OCI-LY1 (cell line): ENCODE results near the gene DCDC1.

Experiments
- H2AFZ ChIP-seq: fragments of 200-600 bp; sonication (generic), shearing (Covaris generic); 2 replicates; pipeline ENCODE4 v1.6.0; 2014; ENCODE audit warnings: antibody characterized with exemption, mild to moderate bottlenecking, low read length
- H3F3A ChIP-seq: fragments of 200-600 bp; sonication (generic), shearing (Covaris generic); 2 replicates; pipeline ENCODE4 v1.6.0; 2014; ENCODE audit warnings: mild to moderate bottlenecking, antibody characterized with exemption, low read length, moderate library complexity; ENCODE audit not compliant: insufficient read depth
- H3K27ac ChIP-seq: fragments of 200-600 bp; sonication (generic); 2 replicates; pipeline ENCODE4 v1.5.1; 2014; ENCODE audit warnings: low read length, mixed run types, mild to moderate bottlenecking, low read depth; ENCODE audit not compliant: poor library complexity, severe bottlenecking
- H3K27me3 ChIP-seq: fragments of 200-600 bp; sonication (generic); 2 replicates; pipeline ENCODE4 v1.6.0; 2014; ENCODE audit warnings: antibody characterized with exemption, mild to moderate bottlenecking, low read length, moderate library complexity; ENCODE audit not compliant: insufficient read depth
- H3K36me3 ChIP-seq: fragments of 200-600 bp; sonication (generic); 2 replicates; pipeline ENCODE4 v1.6.1; 2014; ENCODE audit warnings: mild to moderate bottlenecking, antibody characterized with exemption, low read length, moderate library complexity, mixed read lengths; ENCODE audit not compliant: insufficient read depth
- H3K4me1 ChIP-seq: fragments of 200-600 bp; sonication (generic); 2 replicates; pipeline ENCODE4 v1.5.1; 2014; ENCODE audit warnings: mild to moderate bottlenecking, low read length, moderate library complexity; ENCODE audit not compliant: insufficient read depth, severe bottlenecking
- H3K4me2 ChIP-seq: fragments of 200-600 bp; sonication (generic), shearing (Covaris generic); 2 replicates; pipeline ENCODE4 v1.6.1; 2014; ENCODE audit warnings: low read length
- H3K4me3 ChIP-seq: fragments of 200-600 bp; sonication (generic); 2 replicates; pipeline ENCODE4 v1.5.1; 2014; ENCODE audit warnings: low read length, low read depth, mild to moderate bottlenecking, mixed read lengths; ENCODE audit not compliant: poor library complexity, severe bottlenecking
- H3K79me2 ChIP-seq: fragments of 200-600 bp; shearing (Covaris generic); 2 replicates; pipeline ENCODE4 v1.6.1; 2016; ENCODE audit warnings: mixed run types, low read length, mixed read lengths; ENCODE audit not compliant: insufficient read depth
- H3K9ac ChIP-seq: fragments of 200-600 bp; sonication (generic), shearing (Covaris generic); 2 replicates; pipeline ENCODE4 v1.6.1; 2014; ENCODE audit warnings: mild to moderate bottlenecking, low read length, mixed read lengths
- H3K9me2 ChIP-seq: fragments of 200-600 bp; sonication (generic), shearing (Covaris generic); 2 replicates; pipeline ENCODE4 v1.6.1; 2014; ENCODE audit warnings: low read depth, mild to moderate bottlenecking, low read length, mixed read lengths
- H3K9me3 ChIP-seq: fragments of 200-600 bp; shearing (Covaris generic); 2 replicates; pipeline ENCODE4 v1.6.1; 2014; ENCODE audit warnings: low read length, mixed read lengths
- H4K20me1 ChIP-seq: fragments of 200-600 bp; sonication (generic), shearing (Covaris generic); 2 replicates; pipeline ENCODE4 v1.6.0; 2016; ENCODE audit warnings: mild to moderate bottlenecking, low read length; ENCODE audit not compliant: insufficient read depth
- EZH2 ChIP-seq: fragments of 200-600 bp; sonication (generic), shearing (Covaris generic); IDR thresholded peaks from 2 replicates; pipeline ENCODE4 v1.8.0; 2017; ENCODE audit warnings: borderline replicate concordance, mixed run types, mild to moderate bottlenecking, antibody characterized with exemption, low read length, moderate library complexity, mixed read lengths
- TF ChIP-seq, protein P1 (sequence below): fragments of 200-600 bp; sonication (generic), shearing (Covaris generic); IDR thresholded peaks from 2 replicates; pipeline ENCODE4 v1.5.1; 2017; ENCODE audit warnings: mild to moderate bottlenecking, antibody characterized with exemption, low read length, moderate library complexity, mixed read lengths

The DCDC1 gene

DNA sequence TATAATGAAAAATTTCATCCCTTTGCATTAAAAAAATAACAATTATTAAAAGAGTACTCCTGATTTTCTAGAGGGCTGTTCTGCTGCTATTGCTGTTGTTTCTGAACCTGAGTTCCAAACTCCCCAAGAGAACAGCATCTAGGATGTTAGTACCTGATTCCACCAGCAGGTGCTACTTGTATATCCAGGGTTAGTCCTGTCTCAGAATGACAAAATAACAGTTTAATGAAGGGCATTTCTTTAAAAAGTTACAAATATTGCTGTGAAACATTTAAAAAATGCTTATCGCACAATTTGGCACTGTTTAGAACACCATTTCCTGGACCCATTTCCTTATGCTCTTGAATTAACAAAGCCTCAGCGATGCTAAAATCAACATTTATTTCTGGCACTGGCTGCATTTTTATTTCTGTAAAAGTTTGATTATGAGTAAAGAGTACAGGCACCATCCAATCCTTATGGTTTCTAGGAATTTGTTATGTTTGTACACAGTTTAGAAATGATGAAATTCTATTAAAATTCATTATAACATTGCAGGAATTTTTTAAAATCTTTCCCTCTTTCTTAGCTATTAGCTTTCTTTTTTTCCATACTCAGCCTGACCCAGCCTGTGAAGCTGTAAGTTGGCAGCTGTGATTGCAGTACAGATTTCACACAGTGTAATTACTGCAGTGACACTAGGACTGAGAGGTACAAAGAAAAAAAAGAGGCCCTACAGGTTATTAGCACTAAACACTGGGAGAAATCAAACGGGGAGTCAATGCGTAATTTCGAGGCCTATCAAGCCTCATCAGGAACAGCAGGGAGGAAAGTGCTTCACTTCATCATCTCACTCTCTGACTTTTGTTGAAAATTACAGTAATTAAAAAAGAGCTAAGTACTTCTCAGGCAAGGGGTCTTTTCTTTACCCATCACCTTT, 208.8 kb downstream of the DCDC1 start:
- Histone ChIP-seq H3K27ac (no peak overlapping the region), H2AFZ (no peak overlapping the region), H3K4me3 (no peak overlapping the region), H4K20me1 (no peaks in the 10 kb centered on the region), H3K36me3 (no peaks in the 10 kb centered on the region), H3K9me2 (no peaks in the 10 kb centered on the region), H3K9ac (no peak overlapping the region), H3K4me2 (no peak overlapping the region), H3K9me3 (no peaks in the 10 kb centered on the region), H3F3A (no peaks in the 10 kb centered on the region), H3K79me2 (no peaks in the 10 kb centered on the region), H3K27me3 (no peaks in the 10 kb centered on the region), H3K4me1 (no peaks in the 10 kb centered on the region)
- TF ChIP-seq, protein P1, sequence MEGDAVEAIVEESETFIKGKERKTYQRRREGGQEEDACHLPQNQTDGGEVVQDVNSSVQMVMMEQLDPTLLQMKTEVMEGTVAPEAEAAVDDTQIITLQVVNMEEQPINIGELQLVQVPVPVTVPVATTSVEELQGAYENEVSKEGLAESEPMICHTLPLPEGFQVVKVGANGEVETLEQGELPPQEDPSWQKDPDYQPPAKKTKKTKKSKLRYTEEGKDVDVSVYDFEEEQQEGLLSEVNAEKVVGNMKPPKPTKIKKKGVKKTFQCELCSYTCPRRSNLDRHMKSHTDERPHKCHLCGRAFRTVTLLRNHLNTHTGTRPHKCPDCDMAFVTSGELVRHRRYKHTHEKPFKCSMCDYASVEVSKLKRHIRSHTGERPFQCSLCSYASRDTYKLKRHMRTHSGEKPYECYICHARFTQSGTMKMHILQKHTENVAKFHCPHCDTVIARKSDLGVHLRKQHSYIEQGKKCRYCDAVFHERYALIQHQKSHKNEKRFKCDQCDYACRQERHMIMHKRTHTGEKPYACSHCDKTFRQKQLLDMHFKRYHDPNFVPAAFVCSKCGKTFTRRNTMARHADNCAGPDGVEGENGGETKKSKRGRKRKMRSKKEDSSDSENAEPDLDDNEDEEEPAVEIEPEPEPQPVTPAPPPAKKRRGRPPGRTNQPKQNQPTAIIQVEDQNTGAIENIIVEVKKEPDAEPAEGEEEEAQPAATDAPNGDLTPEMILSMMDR: peak; percentile 21; the same call in 1 of the 2 replicates
- TF ChIP-seq EZH2: no peak

DNA sequence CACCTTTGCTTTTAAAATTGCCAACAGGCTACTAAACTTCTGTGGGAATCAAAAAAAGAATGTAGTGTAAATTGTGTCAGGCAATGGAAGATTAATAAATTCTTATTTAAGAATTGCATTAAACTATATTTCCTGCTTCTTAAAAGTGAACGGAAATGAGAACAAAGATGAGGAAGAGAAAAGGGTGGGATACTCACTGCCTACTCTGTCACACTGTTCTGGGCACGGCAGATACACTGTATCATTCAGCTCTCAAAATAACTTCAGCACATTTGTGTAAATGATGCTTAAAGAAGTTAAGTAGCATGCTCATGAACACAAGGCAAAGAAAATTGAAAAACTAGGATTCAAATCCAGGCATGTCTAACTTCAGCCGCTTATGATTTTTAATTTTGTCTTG, 218.7 kb downstream of the DCDC1 start:
- Histone ChIP-seq H3K79me2 (no peaks in the 10 kb centered on the region), H3K36me3 (no peaks in the 10 kb centered on the region), H3K4me3 (no peak overlapping the region), H4K20me1 (no peaks in the 10 kb centered on the region), H3K27ac (no peak overlapping the region), H3K4me1 (no peaks in the 10 kb centered on the region), H3K9me3 (no peaks in the 10 kb centered on the region), H3K27me3 (no peaks in the 10 kb centered on the region), H3F3A (no peaks in the 10 kb centered on the region), H3K9me2 (no peaks in the 10 kb centered on the region), H3K4me2 (no peak overlapping the region), H2AFZ (no peak overlapping the region), H3K9ac (no peak overlapping the region)
- TF ChIP-seq EZH2: no peak
- TF ChIP-seq, protein P1: no peak

DNA sequence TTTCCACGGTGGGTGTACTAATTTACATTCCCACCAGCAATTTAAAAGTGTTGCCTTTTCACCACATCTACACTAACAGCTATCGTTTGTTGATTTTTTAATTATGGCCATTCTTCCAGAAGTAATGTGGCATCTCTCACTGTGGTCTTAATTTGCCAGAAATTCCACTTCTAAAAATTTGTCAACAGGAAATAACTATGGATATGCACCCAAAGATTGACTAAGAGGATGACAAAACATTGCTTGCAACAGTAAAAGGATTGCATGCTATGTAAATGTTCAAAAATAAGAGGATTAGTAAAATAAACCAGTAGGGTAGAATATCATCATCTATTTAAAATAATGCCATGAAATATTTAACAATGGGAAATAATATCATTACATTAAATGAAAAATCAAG, 219.5 kb downstream of the DCDC1 start:
- Histone ChIP-seq H3K9me3 (no peaks in the 10 kb centered on the region), H3K4me2 (no peak overlapping the region), H3K4me3 (no peak overlapping the region), H3K27me3 (no peaks in the 10 kb centered on the region), H3K9me2 (no peaks in the 10 kb centered on the region), H3K27ac (no peak overlapping the region), H3F3A (no peaks in the 10 kb centered on the region), H3K36me3 (no peaks in the 10 kb centered on the region), H2AFZ (no peak overlapping the region), H3K9ac (no peak overlapping the region), H3K79me2 (no peaks in the 10 kb centered on the region), H3K4me1 (no peaks in the 10 kb centered on the region), H4K20me1 (no peaks in the 10 kb centered on the region)
- TF ChIP-seq EZH2: no peak
- TF ChIP-seq, protein P1: no peak
